Lung microvascular endothelial cell (primary cell): ENCODE data around the gene C1orf167. TPM values are rescaled to one million over a fixed set of nuclear protein-coding genes. Genes with fewer than 3 reads are reported as not detected.
"Not testable (repeated sequence)": the region's sequence is repeated elsewhere in the genome, so short reads cannot be mapped to it uniquely, and the experiment has no call there.

Source experiments
- DNase-seq, 2 donors: peaks; one replicate each; pipeline versions ENCODE4 v3.0.0 to v3.0.0-alpha.2; 2010; ENCODE audit warnings: low read depth in 2 of 2
- total RNA-seq: library from RNA; depleted of rRNA; stranded (reverse); fragments of >200 nt; gene quantifications from 2 replicates; pipeline ENCODE4 v1.2.1, GENCODE V29; 2014

Gene C1orf167
- total RNA-seq, 1 donor from 2014 or later: 0.40 TPM

GRCh38 chr1:11800756-11801433, 38.9 kb downstream of the C1orf167 start:
- DNase-seq: no peak

GRCh38 chr1:11802616-11802972, 40.6 kb downstream of the C1orf167 start:
- DNase-seq: peak in 1 of 2 donors; percentile 32

- peak; percentile 63 to 90 for DNase-seq
Measured at GRCh38 chr1:11802973-11803885, 41.2 kb downstream of the C1orf167 start.

- not testable (repeated sequence) for DNase-seq
Measured at GRCh38 chr1:11803924-11804665, 42.1 kb downstream of the C1orf167 start.

- DNase-seq: peak; percentile 26 to 47
Measured at GRCh38 chr1:11804666-11805421, 42.9 kb downstream of the C1orf167 start.

- DNase-seq: peak; percentile 99 to 100
Measured at GRCh38 chr1:11805422-11806306, 43.7 kb downstream of the C1orf167 start, which contains the start of the genes CLCN6 and MTHFR. Gene CLCN6 (plus strand): TSS chr1:11806191. CDS start chr1:11806263, 72 bp downstream. Gene MTHFR (minus strand): TSS chr1:11805964. CDS start chr1:11803116, 2,848 bp downstream.

- peak; percentile 35 to 52 for DNase-seq
Measured at GRCh38 chr1:11806307-11806936, 44.4 kb downstream of the C1orf167 start.

- DNase-seq: no peak
Measured at GRCh38 chr1:11807133-11807532, 45.1 kb downstream of the C1orf167 start.

- DNase-seq: no peak
Measured at GRCh38 chr1:11813021-11813420, 51.0 kb downstream of the C1orf167 start.

GRCh38 chr1:11817192-11817591, 55.2 kb downstream of the C1orf167 start:
- no peak for DNase-seq

GRCh38 chr1:11822091-11822490, 60.1 kb downstream of the C1orf167 start:
- peak in 1 of 2 donors; percentile 18 for DNase-seq

- no peak for DNase-seq
Measured at GRCh38 chr1:11823366-11824137, 61.6 kb downstream of the C1orf167 start.

GRCh38 chr1:11825131-11825530, 63.1 kb downstream of the C1orf167 start:
- peak in 1 of 2 donors; percentile 10 for DNase-seq

- no peak for DNase-seq
Measured at GRCh38 chr1:11826946-11827345, 65.0 kb downstream of the C1orf167 start.

GRCh38 chr1:11828511-11828910, 66.5 kb downstream of the C1orf167 start:
- no peak for DNase-seq

- DNase-seq: no peak
Measured at GRCh38 chr1:11831945-11832725, 70.1 kb downstream of the C1orf167 start.

GRCh38 chr1:11833497-11833896, 71.5 kb downstream of the C1orf167 start:
- no peak for DNase-seq

- no peak for DNase-seq
Measured at GRCh38 chr1:11833900-11834299, 71.9 kb downstream of the C1orf167 start.
